ENCODE measurements around the gene FGFR3. TPM values are rescaled to one million over a fixed set of nuclear protein-coding genes. Genes with fewer than 3 reads are reported as not detected.

The FGFR3 gene
- total RNA-seq, 1 experiment from 2014 or later, result 8.6 TPM

Other genes starting within 250 kb of the FGFR3 start
- 3.2 and 5.2 TPM in 2 replicates for gene FAM53A, start 109.0 kb upstream of the FGFR3 start, total RNA-seq (2014; rRNA removed; shearing (Covaris generic); ENCODE audit: low replicate concordance)
- 86.1 and 93.8 TPM in 2 replicates for gene SLBP, start 81.0 kb upstream of the FGFR3 start, total RNA-seq (2014; rRNA removed; shearing (Covaris generic); ENCODE audit: low replicate concordance)
- 52.7 and 59.2 TPM in 2 replicates for gene TMEM129, start 72.0 kb upstream of the FGFR3 start, total RNA-seq (2014; rRNA removed; shearing (Covaris generic); ENCODE audit: low replicate concordance)
- 106 and 111 TPM in 2 replicates for gene TACC3, start 71.8 kb upstream of the FGFR3 start, total RNA-seq (2014; rRNA removed; shearing (Covaris generic); ENCODE audit: low replicate concordance)
- 28.1 and 31.9 TPM in 2 replicates for gene LETM1, start 62.9 kb downstream of the FGFR3 start, total RNA-seq (2014; rRNA removed; shearing (Covaris generic); ENCODE audit: low replicate concordance)
- gene NSD2, start 78.1 kb downstream of the FGFR3 start, total RNA-seq (2014; rRNA removed; shearing (Covaris generic); ENCODE audit: low replicate concordance), result 54.8 and 67.7 TPM in 2 replicates
- gene NELFA, start 215.7 kb downstream of the FGFR3 start, total RNA-seq (2014; rRNA removed; shearing (Covaris generic); ENCODE audit: low replicate concordance), result 34.3 and 34.5 TPM in 2 replicates

Measured in Caki2 (cell line).